ENCODE results near the gene ZNF618.
A peak's percentile ranks its signal among the peaks of the same experiment; 100 is the strongest.

The ZNF618 gene

DNA sequence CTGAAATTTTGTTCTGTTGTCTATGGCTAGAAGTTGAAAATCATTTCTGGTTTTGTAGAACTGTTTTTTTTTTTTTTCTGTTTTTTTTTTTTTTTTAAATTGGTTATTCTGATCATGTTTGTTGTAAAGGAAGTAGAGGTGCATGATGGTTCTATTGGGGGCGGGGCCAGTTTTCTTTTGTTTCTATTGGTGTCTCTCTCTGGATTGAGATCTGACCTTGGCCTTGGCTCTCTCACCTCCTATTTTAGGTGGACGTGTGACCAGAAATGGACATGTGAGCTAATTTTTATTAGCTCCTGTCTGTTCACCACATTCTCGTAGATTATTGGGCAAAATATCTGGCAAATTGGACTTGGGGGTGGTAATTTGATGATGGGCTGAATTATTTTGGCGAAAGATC, 3.2 kb downstream of the ZNF618 start:
- Histone ChIP-seq H3F3A (ENCODE audit: low read depth) (no peaks in the 10 kb centered on the region; the same call in 1 of the 2 replicates), H3K79me2 (ENCODE audit: insufficient read depth, low read length) (peaks cover 72% of the 10 kb centered on the region), H2AFZ (ENCODE audit: low read length) (peak overlapping the region; percentile 62; the same call in 1 of the 2 replicates), H4K20me1 (ENCODE audit: insufficient read depth, low read length, poor library complexity, severe bottlenecking) (no peaks in the 10 kb centered on the region), H3K27me3 (ENCODE audit: insufficient read depth, low read length, poor library complexity, severe bottlenecking) (no peaks in the 10 kb centered on the region), H3K9ac (ENCODE audit: low read depth, low read length, poor library complexity, severe bottlenecking) (peak overlapping the region; percentile 86), H3K36me3 (ENCODE audit: insufficient read depth, low read length) (no peaks in the 10 kb centered on the region), H3K4me3 (ENCODE audit: low read length, poor library complexity, severe bottlenecking) (peak overlapping the region; percentile 79), H3K9me2 (replicated peaks; ENCODE audit: low read depth, low read length) (no peaks in the 10 kb centered on the region), H3K9me3 (ENCODE audit: insufficient read depth, low read depth, low read length) (no peaks in the 10 kb centered on the region), H3K4me1 (ENCODE audit: insufficient read depth, low read length, poor library complexity, severe bottlenecking) (peaks cover 60% of the 10 kb centered on the region), H3K4me2 (ENCODE audit: low read depth, low read length, poor library complexity, severe bottlenecking) (peak overlapping the region; percentile 94)
- TF ChIP-seq, protein P1, sequence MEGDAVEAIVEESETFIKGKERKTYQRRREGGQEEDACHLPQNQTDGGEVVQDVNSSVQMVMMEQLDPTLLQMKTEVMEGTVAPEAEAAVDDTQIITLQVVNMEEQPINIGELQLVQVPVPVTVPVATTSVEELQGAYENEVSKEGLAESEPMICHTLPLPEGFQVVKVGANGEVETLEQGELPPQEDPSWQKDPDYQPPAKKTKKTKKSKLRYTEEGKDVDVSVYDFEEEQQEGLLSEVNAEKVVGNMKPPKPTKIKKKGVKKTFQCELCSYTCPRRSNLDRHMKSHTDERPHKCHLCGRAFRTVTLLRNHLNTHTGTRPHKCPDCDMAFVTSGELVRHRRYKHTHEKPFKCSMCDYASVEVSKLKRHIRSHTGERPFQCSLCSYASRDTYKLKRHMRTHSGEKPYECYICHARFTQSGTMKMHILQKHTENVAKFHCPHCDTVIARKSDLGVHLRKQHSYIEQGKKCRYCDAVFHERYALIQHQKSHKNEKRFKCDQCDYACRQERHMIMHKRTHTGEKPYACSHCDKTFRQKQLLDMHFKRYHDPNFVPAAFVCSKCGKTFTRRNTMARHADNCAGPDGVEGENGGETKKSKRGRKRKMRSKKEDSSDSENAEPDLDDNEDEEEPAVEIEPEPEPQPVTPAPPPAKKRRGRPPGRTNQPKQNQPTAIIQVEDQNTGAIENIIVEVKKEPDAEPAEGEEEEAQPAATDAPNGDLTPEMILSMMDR (conservative IDR thresholded peaks at IDR 0.05; ENCODE audit: low read length) = no peak
- no peak for TF ChIP-seq EZH2phosphoT487 (IDR thresholded peaks at IDR 0.05; ENCODE audit: borderline replicate concordance)

DNA sequence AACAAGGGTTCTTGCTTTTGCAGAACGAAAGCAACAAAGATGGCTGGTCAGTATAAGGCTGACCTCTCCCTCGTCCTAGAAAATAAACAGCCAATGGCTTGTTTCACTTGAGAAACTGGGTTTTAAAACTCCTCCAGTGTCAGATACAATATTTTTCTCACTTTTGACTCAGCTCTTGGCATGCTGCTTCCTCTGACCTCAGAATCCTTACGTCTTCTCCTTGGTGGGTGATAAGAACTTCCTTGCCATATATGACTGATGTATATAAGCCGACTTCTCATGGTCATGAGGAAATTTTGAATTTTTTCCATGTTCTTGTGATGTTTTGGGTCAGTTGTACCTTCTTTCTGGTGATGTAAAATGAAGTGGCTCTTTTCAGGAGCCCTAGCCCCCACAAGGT, 3.8 kb downstream of the ZNF618 start:
- Histone ChIP-seq H3K4me3 (ENCODE audit: low read length, poor library complexity, severe bottlenecking) (peak overlapping the region; percentile 79), H3K27me3 (ENCODE audit: insufficient read depth, low read length, poor library complexity, severe bottlenecking) (no peaks in the 10 kb centered on the region), H4K20me1 (ENCODE audit: insufficient read depth, low read length, poor library complexity, severe bottlenecking) (no peaks in the 10 kb centered on the region), H3K9ac (ENCODE audit: low read depth, low read length, poor library complexity, severe bottlenecking) (peak overlapping the region; percentile 86), H3K9me3 (ENCODE audit: insufficient read depth, low read depth, low read length) (no peaks in the 10 kb centered on the region), H3K4me2 (ENCODE audit: low read depth, low read length, poor library complexity, severe bottlenecking) (peak overlapping the region; percentile 94), H3K79me2 (ENCODE audit: insufficient read depth, low read length) (peaks cover 78% of the 10 kb centered on the region), H3K36me3 (ENCODE audit: insufficient read depth, low read length) (no peaks in the 10 kb centered on the region), H3K4me1 (ENCODE audit: insufficient read depth, low read length, poor library complexity, severe bottlenecking) (peaks cover 63% of the 10 kb centered on the region), H3K9me2 (replicated peaks; ENCODE audit: low read depth, low read length) (no peaks in the 10 kb centered on the region), H2AFZ (ENCODE audit: low read length) (no peak overlapping the region), H3F3A (ENCODE audit: low read depth) (no peaks in the 10 kb centered on the region)
- no peak for TF ChIP-seq EZH2phosphoT487 (IDR thresholded peaks at IDR 0.05; ENCODE audit: borderline replicate concordance)
- TF ChIP-seq, protein P1 (conservative IDR thresholded peaks at IDR 0.05; ENCODE audit: low read length) = no peak

DNA sequence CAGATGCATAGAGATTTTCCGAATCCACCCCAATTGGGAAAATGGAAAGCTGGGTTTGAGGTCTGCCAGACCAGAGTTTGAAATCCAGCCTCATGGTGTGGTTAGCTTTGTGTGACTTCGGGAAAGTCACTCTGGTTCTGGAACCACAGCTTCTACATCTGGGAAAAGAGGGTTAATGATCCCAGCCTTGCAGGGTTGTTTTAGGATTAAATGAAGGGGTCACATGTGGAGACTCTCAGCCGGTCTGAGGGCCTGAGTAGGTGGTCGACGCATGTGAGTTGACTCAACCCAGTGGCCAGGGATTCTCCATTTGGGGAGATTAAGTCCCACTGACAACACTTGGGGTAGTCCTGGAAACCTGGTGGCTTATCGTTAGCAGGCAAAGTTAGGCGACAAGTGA, 6.1 kb downstream of the ZNF618 start:
- no peaks in the 10 kb centered on the region for H3K9me3 ChIP-seq (ENCODE audit: insufficient read depth, low read depth, low read length)
- peak overlapping the region; percentile 94 for H3K4me2 ChIP-seq (ENCODE audit: low read depth, low read length, poor library complexity, severe bottlenecking)
- peaks cover 69% of the 10 kb centered on the region for H3K4me1 ChIP-seq (ENCODE audit: insufficient read depth, low read length, poor library complexity, severe bottlenecking)
- TF ChIP-seq EZH2phosphoT487 (IDR thresholded peaks at IDR 0.05; ENCODE audit: borderline replicate concordance) = no peak
- TF ChIP-seq, protein P1 (conservative IDR thresholded peaks at IDR 0.05; ENCODE audit: low read length) = no peak
- no peaks in the 10 kb centered on the region for H3K36me3 ChIP-seq (ENCODE audit: insufficient read depth, low read length)
- no peak overlapping the region for H2AFZ ChIP-seq (ENCODE audit: low read length)
- H3K79me2 ChIP-seq (ENCODE audit: insufficient read depth, low read length) = peaks cover 96% of the 10 kb centered on the region
- H3K4me3 ChIP-seq (ENCODE audit: low read length, poor library complexity, severe bottlenecking) = no peak overlapping the region
- no peaks in the 10 kb centered on the region for H3K27me3 ChIP-seq (ENCODE audit: insufficient read depth, low read length, poor library complexity, severe bottlenecking)
- H3K9ac ChIP-seq (ENCODE audit: low read depth, low read length, poor library complexity, severe bottlenecking) = no peak overlapping the region
- H3K9me2 ChIP-seq (replicated peaks; ENCODE audit: low read depth, low read length) = no peaks in the 10 kb centered on the region
- H4K20me1 ChIP-seq (ENCODE audit: insufficient read depth, low read length, poor library complexity, severe bottlenecking) = peaks cover 11% of the 10 kb centered on the region
- H3F3A ChIP-seq (ENCODE audit: low read depth) = no peaks in the 10 kb centered on the region
